ENCODE results near the gene DYSF.

Gene DYSF

DNA sequence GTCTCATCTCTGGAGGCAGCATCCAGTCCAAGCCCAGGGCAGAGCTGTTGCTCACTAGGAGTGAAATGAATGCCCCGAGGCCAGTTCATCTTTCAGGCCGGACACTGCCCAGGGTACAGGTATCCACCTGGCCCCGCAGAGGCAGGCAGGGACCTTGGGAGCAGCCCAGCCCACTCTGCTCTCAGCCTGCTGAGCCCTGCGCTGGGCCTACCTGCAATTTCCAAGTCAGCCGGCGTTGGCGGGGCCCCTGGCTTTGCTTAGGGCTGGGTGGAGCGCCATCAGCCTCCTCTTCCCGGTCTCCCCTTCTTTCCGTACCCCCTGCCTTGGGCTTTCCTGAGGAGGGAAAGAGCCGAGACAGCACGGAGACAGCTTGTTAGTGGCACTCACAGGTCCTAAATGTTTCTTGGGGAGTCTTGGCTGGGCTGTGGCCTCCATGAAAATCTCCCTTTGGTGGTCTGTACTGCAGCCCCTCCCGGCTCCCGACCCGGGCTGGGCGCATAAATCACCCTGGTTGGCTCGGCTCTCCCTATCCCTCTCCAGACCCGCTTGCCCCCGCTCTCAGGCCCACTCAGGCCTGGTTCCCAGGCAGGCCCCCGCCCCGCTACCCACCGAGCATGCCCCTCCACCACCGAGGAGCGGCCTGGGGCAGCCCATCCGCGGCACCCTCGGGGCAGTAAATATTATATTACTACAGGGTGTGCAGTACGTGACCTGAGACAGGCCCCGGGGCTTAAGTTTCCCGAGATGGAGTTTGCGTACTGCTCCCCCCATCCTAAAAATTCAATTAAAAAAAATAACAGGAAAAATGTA, 106.7 kb downstream of the DYSF start:
- no peak for DNase-seq (ENCODE audit: low read depth)
- H3K4me3 ChIP-seq (ENCODE audit: low read depth, low read length), result no peak overlapping the region

DNA sequence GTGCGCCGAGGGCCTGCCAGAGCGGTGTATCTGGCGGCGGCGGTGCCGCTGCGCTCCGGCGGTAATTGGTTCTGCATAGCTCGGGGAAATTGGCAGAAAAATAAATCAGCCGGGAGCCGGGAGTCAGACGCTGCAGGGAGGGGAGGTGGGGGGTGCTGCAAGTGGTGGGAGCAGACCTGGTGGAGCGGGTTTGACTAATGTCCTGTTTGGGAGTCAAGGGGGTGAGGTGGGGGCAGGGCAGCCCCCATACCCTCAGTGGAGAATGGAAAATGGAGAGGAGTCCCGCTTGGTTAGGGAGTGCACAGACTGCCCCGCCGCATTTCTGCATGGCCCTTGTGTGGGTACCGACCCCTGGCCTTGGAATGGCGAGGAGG, 107.3 kb downstream of the DYSF start:
- DNase-seq (ENCODE audit: low read depth), result no peak
- H3K4me3 ChIP-seq (ENCODE audit: low read depth, low read length), result no peak overlapping the region

DNA sequence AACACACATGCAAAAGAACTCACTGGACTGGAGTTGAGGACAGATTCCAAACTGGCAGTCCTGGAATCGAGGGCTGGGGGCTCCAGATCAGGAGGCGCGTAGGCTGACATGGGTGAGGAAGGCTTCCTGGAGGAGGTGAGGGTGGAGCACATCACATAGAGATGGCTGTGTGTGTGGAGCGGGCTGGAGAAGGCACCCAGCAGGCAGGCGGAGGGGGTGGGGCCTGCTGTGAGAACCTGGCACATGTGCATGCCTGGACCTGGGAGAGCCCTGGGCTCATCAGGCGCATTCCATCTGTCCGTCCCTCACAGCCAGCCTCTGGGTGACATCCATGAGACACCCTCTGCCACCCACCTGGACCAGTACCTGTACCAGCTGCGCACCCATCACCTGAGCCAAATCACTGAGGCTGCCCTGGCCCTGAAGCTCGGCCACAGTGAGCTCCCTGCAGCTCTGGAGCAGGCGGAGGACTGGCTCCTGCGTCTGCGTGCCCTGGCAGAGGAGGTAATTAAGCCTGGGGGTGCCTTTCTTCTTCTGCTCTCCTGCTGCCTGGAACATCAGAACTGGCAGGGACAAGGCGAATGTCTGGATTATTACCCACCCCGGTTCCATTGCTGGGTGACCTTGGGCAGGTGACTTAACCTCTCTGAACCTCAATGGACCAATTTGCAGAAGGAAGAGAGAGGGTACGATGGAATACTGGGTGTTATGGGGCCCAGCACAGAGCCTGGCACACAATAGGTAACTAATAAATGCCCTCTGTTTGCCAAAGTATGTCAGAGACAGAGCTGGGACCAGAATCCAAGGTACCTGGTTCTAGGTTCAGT, 108.3 kb downstream of the DYSF start:
- no peak overlapping the region for H3K4me3 ChIP-seq (ENCODE audit: low read depth, low read length)
- DNase-seq (ENCODE audit: low read depth), result no peak

DNA sequence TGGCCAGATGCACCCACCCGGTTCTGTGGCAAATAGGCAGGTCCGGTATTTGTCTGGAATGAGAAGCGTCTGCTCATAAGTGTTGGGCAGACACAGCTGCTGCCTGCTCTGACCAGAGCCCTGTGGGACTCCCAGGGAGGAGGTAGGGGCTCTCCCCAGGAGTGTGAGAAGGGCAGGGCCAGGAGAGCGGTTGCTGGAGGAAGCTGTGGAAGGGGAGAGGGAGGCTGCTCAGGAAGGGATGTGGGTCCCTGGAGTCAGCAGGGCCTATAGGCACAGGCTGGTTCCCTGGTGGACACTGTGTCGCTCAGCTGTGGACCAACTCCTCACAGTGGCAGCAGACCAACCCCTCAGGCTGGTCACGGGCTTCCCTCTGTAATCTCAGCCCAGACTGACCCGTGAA, 109.2 kb downstream of the DYSF start:
- DNase-seq (ENCODE audit: low read depth), result no peak
- no peak overlapping the region for H3K4me3 ChIP-seq (ENCODE audit: low read depth, low read length)

DNA sequence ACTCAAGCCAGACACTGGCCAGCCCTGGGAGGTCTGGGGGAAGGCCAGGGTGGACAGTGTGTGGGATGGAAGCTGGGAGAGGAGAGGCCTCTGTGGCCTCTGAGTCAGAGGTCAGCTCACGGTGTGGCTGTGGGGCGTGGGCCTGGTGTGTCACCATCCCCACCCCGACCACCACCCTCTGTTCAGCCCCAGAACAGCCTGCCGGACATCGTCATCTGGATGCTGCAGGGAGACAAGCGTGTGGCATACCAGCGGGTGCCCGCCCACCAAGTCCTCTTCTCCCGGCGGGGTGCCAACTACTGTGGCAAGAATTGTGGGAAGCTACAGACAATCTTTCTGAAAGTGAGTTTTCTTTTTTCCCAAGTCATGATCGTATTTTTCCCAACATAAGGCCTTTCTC, 110.5 kb downstream of the DYSF start:
- H3K4me3 ChIP-seq (ENCODE audit: low read depth, low read length), result no peak overlapping the region
- no peak for DNase-seq (ENCODE audit: low read depth)

DNA sequence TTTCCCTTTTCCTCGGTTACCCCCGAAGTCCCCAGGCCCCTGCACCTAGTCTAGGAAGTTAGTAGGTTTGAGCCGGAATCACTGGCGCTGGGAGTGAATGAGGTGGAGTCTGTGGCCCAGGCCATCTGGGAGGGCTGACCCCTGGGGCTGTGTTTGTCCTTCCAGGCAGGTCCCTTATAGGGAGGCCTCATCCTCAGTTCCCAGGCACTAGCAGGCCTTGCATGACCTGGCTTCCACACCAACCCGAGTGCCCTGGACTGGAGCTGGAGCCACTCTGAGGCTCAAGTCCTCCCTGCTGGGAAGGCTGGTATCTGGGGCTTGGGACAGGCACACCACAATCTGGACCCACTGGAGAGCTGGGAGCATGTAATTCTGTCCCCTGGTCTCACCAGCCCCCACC, 111.0 kb downstream of the DYSF start:
- DNase-seq (ENCODE audit: low read depth), result no peak
- H3K4me3 ChIP-seq (ENCODE audit: low read depth, low read length), result no peak overlapping the region

DNA sequence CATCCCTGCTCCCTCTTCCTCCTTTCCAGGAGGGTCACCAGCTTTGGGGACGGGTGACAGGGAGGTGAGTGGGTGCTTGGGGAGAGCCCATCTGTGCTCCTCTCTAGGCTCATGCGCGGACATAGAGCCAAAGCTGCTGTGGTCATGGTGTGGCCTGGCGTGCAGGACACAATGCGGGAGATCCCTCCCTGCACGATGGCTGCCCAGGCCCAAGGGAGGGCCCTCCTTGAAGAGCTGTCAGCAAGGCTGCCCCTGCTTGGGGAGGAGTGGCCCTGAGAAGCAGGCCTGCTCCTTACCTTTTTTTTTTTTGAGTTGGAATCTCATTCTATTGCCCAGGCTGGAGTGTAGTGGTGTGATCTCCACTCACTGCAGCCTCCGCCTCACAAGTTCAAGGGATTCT, 111.4 kb downstream of the DYSF start:
- DNase-seq (ENCODE audit: low read depth), result no peak
- H3K4me3 ChIP-seq (ENCODE audit: low read depth, low read length), result no peak overlapping the region

DNA sequence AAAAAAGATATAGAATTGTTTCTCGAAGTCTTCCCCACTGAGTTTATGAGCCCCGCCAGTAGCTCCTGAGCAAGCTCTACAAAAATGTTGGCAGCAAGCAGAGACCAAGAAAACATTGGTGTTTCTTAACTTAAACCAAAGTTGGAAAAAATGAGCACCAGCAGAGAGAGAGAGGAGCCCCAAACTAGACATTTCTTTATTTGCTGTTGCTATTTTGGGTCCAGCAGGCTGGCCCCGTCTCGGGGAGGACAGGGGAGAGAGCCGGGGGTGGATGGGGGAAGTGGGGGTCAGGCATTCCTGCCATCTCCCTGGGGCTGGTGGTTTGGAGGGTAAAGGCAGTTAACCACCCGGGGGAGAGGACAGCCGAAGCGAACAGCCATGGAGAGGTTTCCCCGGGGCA, 113.0 kb downstream of the DYSF start:
- H3K4me3 ChIP-seq (ENCODE audit: low read depth, low read length), result no peak overlapping the region
- no peak for DNase-seq (ENCODE audit: low read depth)

DNA sequence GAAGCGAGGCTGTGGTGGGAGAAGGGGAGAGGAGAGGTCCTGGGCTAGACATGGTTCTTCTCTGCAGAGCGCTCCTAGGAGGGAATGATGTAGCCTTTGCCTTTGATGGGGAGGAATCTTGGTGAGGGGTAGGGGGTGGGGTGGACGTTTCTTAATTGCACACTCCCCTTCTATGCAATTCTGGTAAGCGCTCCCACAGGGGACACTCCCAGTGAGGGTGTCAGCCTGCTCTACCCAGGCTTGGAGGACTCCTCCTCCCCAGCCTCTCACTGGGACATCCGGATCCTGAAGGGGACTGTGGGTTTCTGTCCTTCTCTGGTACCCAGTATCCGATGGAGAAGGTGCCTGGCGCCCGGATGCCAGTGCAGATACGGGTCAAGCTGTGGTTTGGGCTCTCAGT, 114.3 kb downstream of the DYSF start:
- no peak overlapping the region for H3K4me3 ChIP-seq (ENCODE audit: low read depth, low read length)
- DNase-seq (ENCODE audit: low read depth), result no peak

DNA sequence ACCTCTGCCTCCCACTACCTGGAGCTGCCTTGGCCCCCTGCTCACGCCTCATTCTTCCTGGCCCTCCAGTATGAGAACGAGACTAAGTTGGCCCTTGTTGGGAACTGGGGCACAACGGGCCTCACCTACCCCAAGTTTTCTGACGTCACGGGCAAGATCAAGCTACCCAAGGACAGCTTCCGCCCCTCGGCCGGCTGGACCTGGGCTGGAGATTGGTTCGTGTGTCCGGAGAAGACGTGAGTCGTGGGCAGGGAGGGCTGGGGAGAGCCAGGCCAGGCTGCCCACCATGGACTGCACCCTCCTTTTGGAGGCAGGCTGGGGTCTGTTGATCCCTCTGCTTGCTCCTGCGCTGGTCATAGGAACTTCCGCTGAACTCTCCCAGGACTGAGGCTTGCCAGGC, 114.7 kb downstream of the DYSF start:
- H3K4me3 ChIP-seq (ENCODE audit: low read depth, low read length), result no peak overlapping the region

DNA sequence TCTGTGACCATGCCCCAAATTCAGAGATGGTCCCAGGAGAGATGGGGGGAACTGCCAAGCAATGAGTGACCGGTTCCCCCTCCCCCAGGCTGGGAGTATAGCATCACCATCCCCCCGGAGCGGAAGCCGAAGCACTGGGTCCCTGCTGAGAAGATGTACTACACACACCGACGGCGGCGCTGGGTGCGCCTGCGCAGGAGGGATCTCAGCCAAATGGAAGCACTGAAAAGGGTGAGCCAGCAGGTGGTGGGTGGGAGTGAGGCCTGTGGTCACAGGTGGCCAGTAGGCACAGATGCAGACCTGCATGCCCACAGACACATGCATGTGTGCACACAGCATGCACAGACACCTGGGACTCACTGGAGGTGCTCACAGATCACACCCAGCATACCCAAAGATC, 117.2 kb downstream of the DYSF start:
- H3K4me3 ChIP-seq (ENCODE audit: low read depth, low read length), result no peak overlapping the region
- no peak for DNase-seq (ENCODE audit: low read depth)

More for the DNA sequence above, 114.7 kb downstream of the DYSF start:
- no peak for DNase-seq (ENCODE audit: low read depth)

DNA sequence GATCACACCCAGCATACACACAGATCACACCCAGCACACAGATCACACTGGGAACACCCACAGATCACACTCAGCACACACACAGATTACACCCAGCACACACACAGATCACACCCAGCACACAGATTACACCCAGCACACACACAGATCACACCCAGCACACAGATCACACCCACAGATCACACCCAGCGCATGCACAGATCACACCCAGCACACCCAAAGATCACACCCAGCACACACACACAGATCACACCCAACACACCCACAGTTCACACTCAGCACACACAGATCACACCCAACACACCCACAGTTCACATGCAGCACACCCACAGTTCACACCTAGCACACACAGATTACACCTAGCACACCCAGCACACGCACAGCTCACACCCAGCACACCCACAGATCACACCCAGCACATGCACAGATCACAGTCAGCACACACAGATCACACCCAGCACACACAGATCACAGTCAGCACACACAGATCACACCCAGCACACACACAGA, 117.6 kb downstream of the DYSF start:
- H3K4me3 ChIP-seq (ENCODE audit: low read depth, low read length), result no peak overlapping the region
- DNase-seq (ENCODE audit: low read depth), result no peak

DNA sequence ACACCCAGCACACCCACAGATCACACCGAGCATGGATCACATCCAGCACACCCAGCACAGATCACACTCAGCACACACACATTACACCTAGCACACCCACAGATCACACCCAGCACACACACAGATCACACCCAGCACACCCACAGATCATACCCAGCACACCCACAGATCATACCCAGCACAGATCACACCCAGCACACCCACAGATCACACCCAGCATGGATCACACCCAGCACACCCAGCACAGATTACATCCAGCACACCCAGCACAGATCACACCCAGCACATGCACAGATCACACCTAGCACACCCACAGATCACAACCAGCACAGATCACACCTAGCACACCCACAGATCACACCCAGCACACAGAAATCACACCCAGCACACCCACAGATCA, 118.6 kb downstream of the DYSF start:
- no peak overlapping the region for H3K4me3 ChIP-seq (ENCODE audit: low read depth, low read length)
- DNase-seq (ENCODE audit: low read depth), result no peak

DNA sequence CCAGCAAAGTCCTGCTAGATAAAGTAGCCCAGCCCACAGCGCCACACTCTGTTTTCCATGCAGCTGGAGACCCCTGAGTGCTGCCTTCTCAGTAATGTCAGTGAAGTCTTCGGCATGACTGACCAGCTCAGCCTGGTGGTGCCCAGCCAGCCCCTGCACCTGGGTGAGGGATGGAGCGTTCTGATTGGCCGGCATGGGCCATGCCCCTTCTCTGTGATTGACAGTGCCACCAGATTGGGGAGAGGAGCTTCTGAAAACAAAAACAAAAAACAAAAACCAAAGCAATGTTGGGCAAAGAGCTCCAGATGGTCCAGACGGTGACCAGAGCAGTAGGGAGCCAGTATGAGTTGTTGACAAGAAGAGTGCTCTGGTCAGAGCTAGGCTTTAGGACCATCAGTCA, 122.6 kb downstream of the DYSF start:
- H3K4me3 ChIP-seq (ENCODE audit: low read depth, low read length), result no peak overlapping the region
- DNase-seq (ENCODE audit: low read depth), result no peak

DNA sequence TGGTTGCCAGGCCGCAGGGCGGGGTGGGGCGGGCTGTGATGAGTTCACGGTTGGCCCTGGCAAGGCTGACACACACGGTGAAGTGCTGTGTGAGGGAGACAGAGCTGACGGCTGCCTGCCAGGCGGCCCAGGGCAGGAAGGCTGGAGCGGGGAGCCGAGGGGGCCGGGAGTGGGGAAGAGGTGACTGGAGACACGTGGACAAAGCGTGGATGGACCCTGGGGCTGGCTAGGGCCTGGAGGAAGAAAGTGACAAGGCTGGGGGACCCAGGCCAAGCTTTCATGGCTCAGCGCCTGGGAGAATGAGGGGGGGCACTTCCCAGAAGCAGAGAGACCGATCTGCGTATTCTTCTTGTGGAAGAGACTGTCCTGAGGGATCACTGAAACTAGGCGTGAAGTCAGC, 123.2 kb downstream of the DYSF start:
- H3K4me3 ChIP-seq (ENCODE audit: low read depth, low read length), result no peak overlapping the region
- no peak for DNase-seq (ENCODE audit: low read depth)

DNA sequence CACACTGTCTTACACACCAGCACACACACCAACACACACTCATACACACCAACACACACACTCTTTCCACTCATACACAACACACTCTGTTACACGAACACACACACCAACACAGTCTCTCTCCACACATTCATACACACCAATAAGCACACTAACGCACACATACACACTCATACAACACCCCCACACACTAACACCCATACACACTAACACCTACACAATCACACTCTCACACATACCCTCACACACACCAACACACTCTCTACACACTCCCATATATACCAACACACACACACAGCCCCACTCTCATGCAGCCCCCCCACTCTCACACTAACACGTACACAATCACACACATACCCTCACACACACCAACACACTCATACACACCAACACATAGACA, 123.8 kb downstream of the DYSF start:
- DNase-seq (ENCODE audit: low read depth), result no peak
- H3K4me3 ChIP-seq (ENCODE audit: low read depth, low read length), result no peak overlapping the region

DNA sequence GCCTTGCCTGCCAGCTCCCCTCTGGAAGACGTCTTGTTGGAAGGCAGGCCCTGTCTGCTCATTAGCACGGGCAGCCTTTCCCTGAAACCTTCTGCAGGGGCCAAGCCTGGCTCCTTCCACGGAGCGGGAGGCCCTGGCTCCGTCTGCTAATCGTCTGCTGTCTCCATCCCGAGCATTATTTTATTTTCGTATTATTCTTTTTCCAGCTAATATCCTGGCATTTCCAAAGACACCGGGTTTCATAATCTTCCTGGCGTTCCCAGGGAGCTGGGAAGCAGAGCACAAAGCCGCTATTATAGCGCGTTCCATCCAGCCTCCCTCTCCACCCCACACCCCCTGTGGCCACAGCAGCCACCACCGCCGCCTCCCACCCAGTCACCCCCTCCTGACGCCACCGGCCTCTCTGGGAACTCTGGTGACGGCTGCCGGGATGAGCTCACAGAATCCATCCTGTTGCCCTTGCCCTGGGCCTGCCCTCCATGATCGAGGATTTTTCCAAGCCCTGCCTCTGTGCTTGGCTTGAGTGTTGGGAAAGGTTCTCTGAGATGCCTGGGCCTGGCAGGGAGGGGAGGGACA, 125.5 kb downstream of the DYSF start:
- no peak for DNase-seq (ENCODE audit: low read depth)
- no peak overlapping the region for H3K4me3 ChIP-seq (ENCODE audit: low read depth, low read length)

DNA sequence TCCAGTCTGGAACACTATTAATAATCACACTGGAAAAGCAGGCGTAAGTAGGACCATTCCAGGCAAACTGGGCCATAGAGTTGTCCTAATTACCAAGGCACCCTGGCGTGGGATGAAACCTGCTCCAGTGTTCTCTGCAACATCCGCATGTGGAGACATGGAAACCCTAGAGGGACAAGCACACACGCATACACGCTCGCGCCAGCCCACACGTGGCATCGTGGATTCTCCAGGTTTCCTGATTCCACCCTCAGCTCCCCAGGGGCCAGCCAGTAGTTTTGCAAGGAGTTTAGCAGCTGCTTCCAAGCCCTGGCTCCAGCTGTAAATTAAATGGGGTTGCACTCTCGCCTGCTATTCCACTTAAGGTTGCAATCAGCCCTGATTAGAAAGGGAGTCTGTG, 127.7 kb downstream of the DYSF start:
- no peak overlapping the region for H3K4me3 ChIP-seq (ENCODE audit: low read depth, low read length)
- no peak for DNase-seq (ENCODE audit: low read depth)

DNA sequence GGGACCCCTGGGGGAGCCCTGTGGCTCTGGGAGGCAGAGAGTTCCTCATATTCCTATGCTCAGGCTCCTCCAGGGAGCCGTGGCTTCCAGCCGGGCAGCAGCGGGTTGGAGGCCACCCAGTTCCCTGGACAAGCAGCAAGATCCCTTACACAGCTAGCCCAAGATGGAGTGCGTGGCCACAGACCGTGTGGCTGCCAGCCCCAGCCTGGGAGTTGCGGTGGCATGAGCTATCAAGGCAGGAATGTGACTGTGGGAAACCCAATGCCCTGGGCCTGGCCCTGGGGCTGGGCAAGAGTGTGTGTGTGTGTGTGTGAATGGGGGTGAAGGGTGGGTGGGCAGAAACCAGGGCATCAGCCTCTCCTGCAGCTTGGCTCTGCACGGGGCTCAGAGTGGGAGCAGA, 130.5 kb downstream of the DYSF start:
- H3K4me3 ChIP-seq (ENCODE audit: low read depth, low read length), result no peak overlapping the region
- DNase-seq (ENCODE audit: low read depth), result no peak

DNA sequence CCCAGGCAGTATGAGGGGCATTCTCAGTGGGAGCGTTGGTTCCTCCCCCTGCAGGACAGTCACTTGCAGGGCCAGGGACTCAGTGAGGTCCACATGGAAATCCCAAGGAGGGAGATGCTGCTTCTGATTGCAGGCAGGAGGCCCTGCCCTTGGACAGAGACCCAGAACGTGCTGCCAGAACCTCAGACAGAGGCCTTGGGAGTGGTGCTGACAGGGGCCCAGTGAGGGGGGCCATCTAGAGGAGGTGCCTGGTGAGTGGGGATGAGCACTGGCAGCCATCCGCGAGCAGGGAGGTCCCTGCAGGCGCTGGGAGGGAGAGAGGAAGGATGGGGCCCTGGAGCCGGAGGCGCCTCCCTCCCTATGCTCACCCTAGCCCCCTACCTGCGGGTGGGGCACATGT, 133.1 kb downstream of the DYSF start:
- no peak for DNase-seq (ENCODE audit: low read depth)
- no peak overlapping the region for H3K4me3 ChIP-seq (ENCODE audit: low read depth, low read length)

Data from skeletal muscle cell (primary cell).